Measurements from ENCODE around the gene ECM2. TPM values are rescaled to one million over a fixed set of nuclear protein-coding genes. Genes with fewer than 3 reads are reported as not detected.

The ECM2 gene
- total and polyA plus RNA-seq, 2 of the 8 experiments (the other 6 are each of a cell fraction or from before 2014, with no cell fraction given): not detected

DNA sequence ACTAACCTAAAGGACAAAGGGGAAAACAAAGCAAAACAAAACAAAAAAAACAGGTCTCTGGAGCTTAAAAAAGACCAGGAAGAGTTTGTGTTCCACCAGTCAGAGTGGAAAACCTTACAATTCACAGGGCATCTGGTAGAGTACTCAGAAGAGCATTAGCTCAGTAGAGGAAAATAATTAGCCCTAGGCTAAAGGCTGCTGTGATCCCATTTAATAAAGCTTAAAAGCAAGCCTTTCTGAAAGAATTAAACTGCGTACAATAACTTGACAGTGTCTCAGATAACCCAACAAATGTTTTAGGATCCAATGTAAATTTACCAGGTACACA lies 7.3 kb downstream of the ECM2 start:
- ChIA-PET CTCF (ENCODE audit: partially characterized antibody) (interaction anchor here (1.2 to 1.5 kb wide), 2 partner anchors 11 to 18 kb away, joined by 3 read pairs; no protein-coding TSS in a partner anchor), POLR2A (ENCODE audit: partially characterized antibody) (no interaction called here)
- H4K91ac ChIP-seq (replicated peaks; ENCODE audit: insufficient read length, low read length): no peak overlapping the region
- H3K36me3 ChIP-seq (ENCODE audit: control insufficient read depth in 2 of 4, insufficient read depth in 4 of 4, low read length in 3 of 4): no peaks in the 10 kb centered on the region
- no peak overlapping the region for H3K23ac ChIP-seq (ENCODE audit: insufficient read length)
- no peak for TF ChIP-seq PHF8 (conservative IDR thresholded peaks at IDR 0.05; ENCODE audit: low read depth, low read length)
- no peak overlapping the region for H3K18ac ChIP-seq (ENCODE audit: extremely low read depth, low read length)
- no peak overlapping the region for H3K4me3 ChIP-seq (ENCODE audit: extremely low read depth in 1 of 4, insufficient read depth in 2 of 4, low read depth in 3 of 4, low read length in 4 of 4)
- H3K9me3 ChIP-seq (ENCODE audit: insufficient read depth in 2 of 2, low read depth in 1 of 2, low read length in 1 of 2): no peaks in the 10 kb centered on the region
- H3K23me2 ChIP-seq (ENCODE audit: low read depth, low read length): no peaks in the 10 kb centered on the region
- H3K27ac ChIP-seq (ENCODE audit: low read depth, low read length): no peak overlapping the region
- no peaks in the 10 kb centered on the region for H3K4me1 ChIP-seq (replicated peaks in 1 of 4; ENCODE audit: control insufficient read depth in 3 of 4, insufficient read depth in 4 of 4, low read length in 3 of 4)
- H3K14ac ChIP-seq (ENCODE audit: insufficient read length): no peak overlapping the region
- no peak overlapping the region for H2BK120ac ChIP-seq (replicated peaks; ENCODE audit: low read depth, low read length)
- no peak overlapping the region for H2AFZ ChIP-seq (ENCODE audit: low read length)
- 91% methylated on average over 1 of the region's 1 CpG; no CpG with 5 or more reads in 1 of the 2 experiments for WGBS, 2 experiments (ENCODE audit: extremely low coverage in 1 of 2, insufficient coverage in 1 of 2, insufficient read length in 1 of 2, insufficient replicate concordance in 2 of 2, low coverage in 1 of 2, low lambda C conversion rate in 2 of 2, missing lambda C conversion rate in 1 of 2)
- no peaks in the 10 kb centered on the region for H3K79me2 ChIP-seq (ENCODE audit: control insufficient read depth in 1 of 2, insufficient read depth in 2 of 2, low read length in 2 of 2)
- H4K20me1 ChIP-seq (replicated peaks in 1 of 2; ENCODE audit: control insufficient read depth in 1 of 2, insufficient read depth in 2 of 2, low read length in 2 of 2): no peaks in the 10 kb centered on the region
- no peak overlapping the region for H3K4me2 ChIP-seq (ENCODE audit: insufficient read depth in 1 of 2, low read depth in 2 of 2, low read length in 2 of 2)
- H3K4ac ChIP-seq (replicated peaks; ENCODE audit: insufficient read length, low read depth, low read length): no peak overlapping the region
- H2BK20ac ChIP-seq (ENCODE audit: low read length): no peak overlapping the region
- no peak overlapping the region for H2BK12ac ChIP-seq (ENCODE audit: low read depth, low read length)
- FAIRE-seq: no peak
- no peaks in the 10 kb centered on the region for H3K79me1 ChIP-seq (ENCODE audit: low read depth, low read length)
- H2AK5ac ChIP-seq (ENCODE audit: low read depth, low read length): no peak overlapping the region
- no peaks in the 10 kb centered on the region for H3K27me3 ChIP-seq (replicated peaks in 1 of 4; ENCODE audit: control insufficient read depth in 3 of 4, extremely low read depth in 1 of 4, insufficient read depth in 3 of 4, low read length in 3 of 4)
- H2BK15ac ChIP-seq (ENCODE audit: low read length): no peak overlapping the region
- no peak overlapping the region for H2BK5ac ChIP-seq (ENCODE audit: low read depth, low read length)
- DNase-seq (ENCODE audit: low read depth in 1 of 2, low spot score in 2 of 2): no peak
- H4K5ac ChIP-seq (ENCODE audit: insufficient read length, low read depth, low read length): no peak overlapping the region
- H4K8ac ChIP-seq (ENCODE audit: extremely low read depth, insufficient read depth, low read length): no peak overlapping the region
- no peak overlapping the region for H3K56ac ChIP-seq (replicated peaks; ENCODE audit: insufficient read length, low read depth, low read length)
- no peak overlapping the region for H3K9ac ChIP-seq (replicated peaks in 1 of 4; ENCODE audit: extremely low read depth in 1 of 4, low read depth in 3 of 4, low read length in 3 of 4)
